GM12873 (cell line): ENCODE data around the gene TEX19.

Source experiments
- TF ChIP-seq, protein P1 (sequence below): IDR thresholded peaks from 2 replicates; pipeline ENCODE4 v1.5.1; 2012; ENCODE audit warnings: low read depth, mild to moderate bottlenecking, moderate library complexity, low read length, control low read depth; ENCODE audit not compliant: insufficient read depth; ENCODE audit errors: missing control alignments

The TEX19 gene

DNA sequence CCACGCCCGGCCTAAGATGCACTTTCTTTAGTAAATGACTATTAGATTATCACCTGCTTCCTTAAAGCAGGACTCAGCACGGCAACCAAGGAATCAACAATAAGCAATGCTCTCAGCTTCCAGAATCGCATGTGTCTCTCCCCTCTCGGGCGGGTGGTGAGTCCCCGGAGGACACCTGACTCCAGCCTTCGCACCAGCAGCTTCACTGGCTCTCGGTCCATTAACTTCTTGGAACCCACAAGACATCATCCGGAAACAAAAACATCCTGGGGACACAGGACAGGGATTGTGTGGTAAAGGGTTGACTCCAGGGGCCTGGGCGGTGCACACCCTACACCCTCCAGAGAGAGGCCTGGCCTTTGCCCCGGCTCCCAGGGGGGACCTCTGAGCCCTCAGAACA is 35.2 kb downstream of the TEX19 start:
- TF ChIP-seq, protein P1, sequence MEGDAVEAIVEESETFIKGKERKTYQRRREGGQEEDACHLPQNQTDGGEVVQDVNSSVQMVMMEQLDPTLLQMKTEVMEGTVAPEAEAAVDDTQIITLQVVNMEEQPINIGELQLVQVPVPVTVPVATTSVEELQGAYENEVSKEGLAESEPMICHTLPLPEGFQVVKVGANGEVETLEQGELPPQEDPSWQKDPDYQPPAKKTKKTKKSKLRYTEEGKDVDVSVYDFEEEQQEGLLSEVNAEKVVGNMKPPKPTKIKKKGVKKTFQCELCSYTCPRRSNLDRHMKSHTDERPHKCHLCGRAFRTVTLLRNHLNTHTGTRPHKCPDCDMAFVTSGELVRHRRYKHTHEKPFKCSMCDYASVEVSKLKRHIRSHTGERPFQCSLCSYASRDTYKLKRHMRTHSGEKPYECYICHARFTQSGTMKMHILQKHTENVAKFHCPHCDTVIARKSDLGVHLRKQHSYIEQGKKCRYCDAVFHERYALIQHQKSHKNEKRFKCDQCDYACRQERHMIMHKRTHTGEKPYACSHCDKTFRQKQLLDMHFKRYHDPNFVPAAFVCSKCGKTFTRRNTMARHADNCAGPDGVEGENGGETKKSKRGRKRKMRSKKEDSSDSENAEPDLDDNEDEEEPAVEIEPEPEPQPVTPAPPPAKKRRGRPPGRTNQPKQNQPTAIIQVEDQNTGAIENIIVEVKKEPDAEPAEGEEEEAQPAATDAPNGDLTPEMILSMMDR: no peak

DNA sequence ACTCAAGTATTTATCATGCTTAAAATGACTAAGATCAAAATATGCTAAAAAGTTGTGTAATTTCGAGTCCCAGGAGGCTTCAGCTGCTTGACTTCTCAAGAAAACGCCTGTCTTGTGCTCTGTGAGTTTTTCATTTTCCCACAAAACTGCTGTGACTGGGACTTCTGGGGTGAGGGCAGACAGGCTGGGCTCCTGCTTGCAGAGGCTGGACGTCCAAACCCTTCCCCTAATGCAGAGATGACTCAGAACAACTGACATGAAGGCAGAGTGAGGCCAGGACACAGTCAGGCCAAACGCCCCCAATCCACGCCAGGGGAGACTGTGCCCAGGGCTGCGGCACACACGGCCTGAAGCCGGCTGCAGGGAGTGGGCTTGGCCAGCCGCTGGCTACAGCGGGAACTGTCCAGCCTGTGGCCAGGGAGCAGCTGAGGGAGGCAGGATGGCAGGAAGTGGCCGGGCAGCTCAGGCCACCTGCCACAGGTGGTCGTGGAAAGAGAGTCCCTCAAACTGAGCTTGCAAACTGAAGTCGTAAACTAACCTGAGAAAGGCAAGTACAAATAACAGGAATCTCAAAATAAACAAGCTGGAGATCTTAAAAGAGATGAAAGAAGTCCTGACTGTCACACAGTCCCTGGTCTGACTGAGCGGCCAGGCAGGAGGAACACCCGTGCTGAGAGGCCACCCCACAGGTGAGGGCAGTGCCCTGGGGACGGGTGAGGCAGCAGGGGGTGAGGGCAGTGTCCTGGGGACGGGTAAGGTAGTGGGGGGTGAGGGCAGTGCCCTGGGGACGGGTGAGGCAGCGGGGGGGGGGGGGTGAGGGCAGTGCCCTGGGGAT is 37.8 kb downstream of the TEX19 start:
- TF ChIP-seq, protein P1: no peak

DNA sequence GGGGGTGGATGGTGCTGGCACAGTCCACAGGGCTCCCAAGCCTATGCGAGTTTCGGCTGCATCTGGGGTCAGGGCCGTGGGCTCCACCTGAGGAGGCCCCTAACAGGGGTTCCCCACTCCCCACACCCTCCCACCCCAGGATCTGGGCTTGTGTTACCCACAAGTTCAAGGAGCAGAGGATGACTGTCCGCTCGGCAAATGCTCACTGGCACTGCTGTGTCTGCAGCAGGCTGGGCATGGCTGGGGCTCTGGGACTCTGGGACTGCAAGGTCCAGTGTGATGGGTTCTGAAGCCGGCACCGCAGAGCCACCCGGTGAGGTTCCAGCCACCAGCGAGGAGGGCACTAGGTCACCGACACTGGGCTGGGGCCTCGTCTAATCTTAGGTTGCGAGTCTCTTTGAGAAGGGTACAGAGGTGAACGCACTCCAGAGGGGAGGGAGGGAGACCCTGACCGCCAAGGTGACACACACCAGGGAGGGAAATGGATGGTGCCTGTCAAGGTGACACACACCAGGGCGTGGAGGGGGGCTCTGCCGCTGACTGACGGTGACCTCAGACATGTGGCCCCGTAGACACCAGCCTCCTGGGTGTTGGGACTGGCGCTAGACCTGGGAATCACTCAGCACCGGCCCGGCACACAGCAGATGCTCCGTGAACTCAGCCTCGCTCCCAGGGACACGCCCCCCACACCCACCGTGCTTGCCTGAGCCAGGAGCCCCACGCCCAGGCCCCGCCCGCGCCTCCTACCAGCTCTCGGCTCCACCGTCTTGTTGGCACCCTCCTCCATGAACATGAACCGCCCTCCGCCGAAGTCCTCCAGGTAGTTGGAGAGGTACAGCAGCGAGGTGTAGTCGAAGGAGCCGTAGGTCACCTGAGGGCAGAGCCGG is 38.6 kb downstream of the TEX19 start:
- TF ChIP-seq, protein P1: no peak

DNA sequence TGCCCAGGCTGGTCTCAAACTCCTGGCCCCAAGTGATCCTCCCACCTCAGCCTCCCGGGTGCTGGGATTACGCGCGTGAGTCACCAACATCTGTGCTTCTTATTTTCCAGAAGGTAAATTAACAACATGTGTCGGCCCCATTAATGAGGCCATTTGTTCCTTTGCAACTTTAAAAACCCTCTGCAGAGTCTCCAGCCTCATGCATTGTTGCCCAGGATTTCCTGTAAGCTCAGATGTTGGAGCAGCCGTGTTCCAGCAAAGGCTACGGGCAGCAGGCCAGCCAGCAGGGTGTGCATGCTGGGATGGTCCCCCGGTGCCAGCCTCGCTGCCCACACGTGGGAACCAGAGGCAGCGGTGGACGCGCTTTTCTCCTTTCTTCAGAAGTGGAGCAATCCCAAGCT is 40.0 kb downstream of the TEX19 start:
- TF ChIP-seq, protein P1: no peak

DNA sequence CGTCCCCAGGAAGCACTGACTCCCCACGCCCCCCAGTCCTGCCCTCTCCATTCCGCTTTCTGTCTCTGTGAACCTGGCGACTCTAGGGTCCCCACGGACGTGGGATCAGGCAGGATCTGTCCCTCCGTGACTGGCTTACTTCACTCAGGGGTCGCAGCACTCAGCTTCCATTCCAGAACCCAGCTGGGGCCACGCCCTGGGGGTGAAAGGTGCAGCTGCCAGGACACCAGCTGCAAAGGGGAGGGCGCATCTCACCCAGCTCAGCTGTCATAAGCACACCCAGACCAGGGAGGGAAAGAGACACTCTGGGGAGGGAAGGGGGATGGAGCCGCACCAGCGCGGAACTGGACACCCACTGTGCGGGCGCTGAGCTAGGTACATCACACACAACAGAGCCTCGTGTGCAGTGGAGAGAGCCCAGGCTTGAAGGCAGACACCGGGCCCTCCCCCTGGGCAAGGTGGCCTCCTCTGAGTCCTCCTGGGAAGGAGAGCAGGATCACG is 40.6 kb downstream of the TEX19 start:
- TF ChIP-seq, protein P1: no peak

DNA sequence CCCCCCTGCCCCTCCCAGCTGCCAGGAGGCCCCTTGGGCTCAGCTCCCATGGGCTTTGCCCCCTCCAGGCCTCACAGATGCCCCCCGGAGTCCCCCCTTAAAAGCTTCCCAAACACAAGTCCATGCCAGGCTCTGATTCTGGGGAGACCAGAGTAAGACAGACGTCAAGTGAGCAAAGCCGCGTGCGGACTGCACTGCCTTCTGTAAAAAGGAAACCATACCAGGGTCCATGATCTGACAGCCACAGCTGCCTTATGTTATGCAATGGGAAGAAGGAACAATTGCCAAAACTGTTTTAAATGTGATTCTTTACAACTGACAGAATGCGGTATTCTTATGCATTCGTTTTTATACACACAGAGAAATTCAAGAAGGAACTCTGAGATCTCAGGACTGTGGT is 41.2 kb downstream of the TEX19 start:
- TF ChIP-seq, protein P1: no peak

DNA sequence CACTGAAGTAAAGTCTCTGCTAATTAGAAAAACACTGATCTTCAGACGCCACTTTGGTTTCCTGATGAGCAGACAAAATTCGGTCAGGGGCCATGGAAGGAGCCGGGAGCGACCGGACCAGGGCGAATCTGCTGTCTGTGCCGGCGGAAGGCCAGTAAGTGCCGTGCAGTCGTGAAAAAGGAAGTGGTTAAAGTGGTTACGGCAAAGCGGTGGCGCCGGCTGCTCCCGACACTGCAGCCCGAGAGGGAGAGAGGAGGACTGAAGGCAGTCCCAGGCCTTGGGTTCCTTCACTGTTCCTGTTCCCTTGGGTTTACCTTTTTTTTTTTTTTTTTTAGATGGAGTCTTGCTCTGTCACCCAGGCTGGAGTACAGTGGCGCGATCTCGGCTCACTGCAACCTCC is 41.8 kb downstream of the TEX19 start:
- TF ChIP-seq, protein P1: no peak
